ENCODE data around the gene TERB2.
A peak's percentile ranks its signal among the peaks of the same experiment; 100 is the strongest.
"Not testable (repeated sequence)": the region's sequence is repeated elsewhere in the genome, so short reads cannot be mapped to it uniquely, and the experiment has no call there.

Gene TERB2

DNA sequence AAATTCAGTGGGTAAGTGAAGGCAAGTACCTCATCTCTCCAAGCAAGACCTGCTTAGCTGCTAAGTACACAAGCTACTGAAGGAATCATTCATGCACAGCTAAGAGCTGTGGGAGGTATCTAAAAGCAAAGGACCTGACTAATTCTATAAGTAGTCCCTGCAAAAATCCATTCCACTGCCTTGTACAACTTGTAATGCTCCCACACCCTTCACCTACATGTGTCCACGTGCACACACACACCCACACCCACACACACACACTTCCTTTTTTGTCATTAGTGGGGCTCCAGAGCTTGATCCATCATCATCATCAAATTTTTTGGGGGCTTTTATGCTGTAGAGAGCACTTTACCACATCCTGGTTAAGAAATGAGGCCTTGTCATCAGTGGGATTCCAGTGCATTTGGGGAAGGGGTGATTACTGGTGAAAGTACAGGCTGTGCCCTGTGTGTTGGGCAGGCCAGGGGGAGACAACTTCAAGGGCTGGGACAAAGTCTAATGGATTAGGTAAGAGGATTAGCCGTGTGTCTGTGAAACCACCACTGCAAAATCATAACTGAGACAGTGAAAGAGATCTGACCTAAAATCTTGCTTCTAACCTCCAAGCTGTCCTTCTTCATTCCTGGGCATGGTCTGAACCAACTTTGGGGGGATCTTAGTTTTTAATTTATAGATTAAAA, 47.4 kb downstream of the TERB2 start:
- not testable (repeated sequence) for DNase-seq (ENCODE audit: low read depth, low spot score)

DNA sequence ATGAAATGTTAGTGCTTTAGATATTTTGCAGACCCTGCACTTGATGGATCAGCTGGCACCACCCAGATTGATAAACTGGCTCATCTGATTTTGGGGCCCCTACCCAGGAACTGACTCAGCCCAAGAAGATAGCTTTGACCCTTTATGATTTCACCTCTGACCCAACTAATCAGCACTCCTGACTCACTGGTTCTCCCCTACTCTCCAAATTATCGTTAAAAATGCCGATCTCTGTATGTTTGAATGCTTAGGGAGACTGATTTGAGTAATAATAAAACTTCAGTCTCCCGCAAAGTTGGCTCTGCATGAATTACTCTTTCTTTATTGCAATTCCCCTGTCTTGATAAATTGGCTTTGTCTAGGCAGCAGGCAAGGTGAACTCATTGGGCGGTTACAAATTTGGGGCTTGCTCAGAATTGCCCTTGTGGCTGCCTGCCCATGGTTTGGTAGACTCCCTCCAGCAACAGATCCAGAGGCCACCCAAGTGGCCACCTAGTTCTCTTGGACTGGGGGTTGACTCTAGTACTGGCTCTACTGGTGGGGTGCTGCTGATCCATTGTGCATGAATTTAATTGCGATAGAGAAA, 48.2 kb downstream of the TERB2 start:
- not testable (repeated sequence) for DNase-seq (ENCODE audit: low read depth, low spot score)

DNA sequence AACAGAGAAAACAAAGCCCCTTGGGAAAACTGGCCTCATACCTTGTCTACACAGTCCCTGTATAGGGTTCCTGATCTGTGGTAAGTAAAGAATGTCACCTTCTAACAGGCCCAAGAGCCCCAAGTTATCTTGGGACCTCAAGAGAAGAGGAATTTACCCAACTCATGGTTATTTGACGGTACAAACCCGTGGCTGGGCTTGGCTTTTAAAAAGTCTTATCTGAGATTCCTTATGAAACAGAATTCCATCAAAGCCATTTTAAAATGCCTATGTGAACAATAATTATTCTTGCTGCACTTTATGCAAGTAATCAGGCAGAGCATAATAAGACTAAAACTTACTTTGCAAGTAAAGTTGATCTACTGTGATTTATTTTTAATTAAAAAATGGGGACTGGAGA, 52.6 kb downstream of the TERB2 start:
- DNase-seq (ENCODE audit: low read depth, low spot score), result no peak

- not testable (repeated sequence) for DNase-seq (ENCODE audit: low read depth, low spot score)
Observed at GRCh38 chr15:45015114-45015513, 58.6 kb downstream of the TERB2 start.

- DNase-seq (ENCODE audit: low read depth, low spot score), result not testable (repeated sequence)
Observed at GRCh38 chr15:45020222-45020900, 63.9 kb downstream of the TERB2 start.

GRCh38 chr15:45020901-45021259, 64.4 kb downstream of the TERB2 start:
- DNase-seq (ENCODE audit: low read depth, low spot score), result not testable (repeated sequence)

DNA sequence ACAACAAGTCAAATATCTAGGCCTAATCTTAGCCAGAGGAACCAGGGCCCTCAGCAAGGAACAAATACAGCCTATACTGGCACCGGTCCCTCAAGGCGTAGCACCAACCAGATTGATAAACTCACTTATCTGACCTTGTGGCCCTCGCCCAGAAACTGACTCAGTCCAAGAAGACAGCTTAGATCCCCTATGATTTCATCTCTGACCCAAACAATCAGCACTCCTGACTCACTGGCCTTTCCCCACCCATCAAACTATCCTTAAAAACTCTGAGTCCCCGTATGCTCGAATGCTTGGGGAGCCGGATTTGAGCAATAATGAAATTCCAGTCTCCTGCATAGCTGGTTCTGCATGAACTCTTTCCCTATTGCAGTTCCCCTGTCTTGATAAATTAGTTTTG, 64.9 kb downstream of the TERB2 start:
- DNase-seq (ENCODE audit: low read depth, low spot score), result no peak

- peak; percentile 54 for DNase-seq (ENCODE audit: low read depth, low spot score)
Observed at GRCh38 chr15:45022871-45023658, 66.6 kb downstream of the TERB2 start, which contains the start of gene SORD. SORD (plus strand) TSS chr15:45023195; CDS start chr15:45023284, 89 bp downstream.

- DNase-seq (ENCODE audit: low read depth, low spot score), result no peak
Observed at GRCh38 chr15:45023659-45024225, 67.3 kb downstream of the TERB2 start.

- not testable (repeated sequence) for DNase-seq (ENCODE audit: low read depth, low spot score)
Observed at GRCh38 chr15:45024649-45025048, 68.2 kb downstream of the TERB2 start.

- not testable (repeated sequence) for DNase-seq (ENCODE audit: low read depth, low spot score)
Observed at GRCh38 chr15:45025627-45026026, 69.1 kb downstream of the TERB2 start.

DNA sequence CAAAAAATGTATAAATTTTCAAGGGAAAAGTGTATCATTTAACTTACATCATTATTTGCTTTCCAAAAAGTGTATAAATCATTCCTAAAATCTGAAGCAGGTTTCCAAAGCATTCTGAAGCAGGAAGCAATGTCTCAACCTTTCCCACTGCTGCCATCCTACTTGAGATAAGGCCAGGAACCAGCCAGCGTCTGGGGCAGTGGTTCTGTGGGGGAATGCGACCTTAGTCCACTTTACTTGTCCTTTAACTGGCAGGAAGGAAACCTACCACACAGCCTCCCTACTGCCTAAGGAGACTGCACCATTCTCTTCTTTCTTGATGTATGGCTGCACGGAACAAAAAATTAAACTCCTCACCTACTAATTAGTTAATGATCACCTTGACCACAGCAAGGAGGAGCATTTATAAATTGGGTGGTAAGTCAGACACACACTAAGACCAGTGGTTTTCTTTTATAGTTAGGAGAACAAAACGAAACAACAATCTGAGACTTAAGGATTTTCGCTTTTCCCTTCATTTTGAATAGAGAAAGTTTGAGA, 70.2 kb downstream of the TERB2 start:
- no peak for DNase-seq (ENCODE audit: low read depth, low spot score)

GRCh38 chr15:45027220-45027619, 70.7 kb downstream of the TERB2 start:
- DNase-seq (ENCODE audit: low read depth, low spot score), result no peak

Measured in iPS DF 19.7 (cell line).